ENCODE results near the gene AHNAK2.

DNA sequence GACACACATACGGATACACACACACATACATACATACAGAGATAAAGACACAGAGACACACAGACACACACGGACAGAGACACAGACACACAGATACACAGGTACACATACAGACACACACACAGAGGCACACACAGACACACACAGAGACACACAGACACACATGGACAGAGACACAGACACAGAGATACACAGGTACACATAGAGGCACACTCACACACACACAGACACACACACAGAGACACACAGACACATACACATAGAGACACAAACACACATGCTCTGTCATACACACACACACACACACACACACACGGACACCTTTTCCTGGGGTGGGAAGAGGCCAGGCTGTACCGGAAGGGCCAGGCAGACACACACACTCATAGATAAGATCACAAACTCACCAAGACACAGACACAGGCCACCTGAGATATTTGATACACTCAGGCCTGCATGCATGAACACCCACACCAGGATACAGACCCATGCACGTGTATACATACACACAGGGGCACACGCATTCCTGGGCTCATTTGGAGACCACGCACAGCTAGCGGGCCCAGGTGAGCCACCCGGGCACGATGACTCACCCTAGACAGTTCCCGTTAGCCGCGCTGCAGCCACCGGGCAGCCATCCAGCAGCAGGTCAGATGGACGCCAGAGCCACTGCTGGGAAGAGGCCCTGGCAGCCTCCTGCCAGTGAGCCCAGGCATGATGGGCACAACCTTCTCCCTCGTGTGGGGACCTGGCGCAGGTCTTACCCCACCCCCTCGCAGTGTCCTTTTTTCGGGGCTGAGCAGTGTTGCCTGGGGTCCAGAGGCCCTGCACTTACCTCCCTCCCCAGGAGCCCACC is 1.8 kb upstream of the AHNAK2 start:
- TF ChIP-seq ARNTL (CRISPR knock-in tag; IDR thresholded peaks at IDR 0.05; ENCODE audit: borderline replicate concordance, low read depth) (no peak), SNAI2 (CRISPR knock-in tag; IDR thresholded peaks at IDR 0.05) (no peak), ZFP30 (CRISPR knock-in tag; IDR thresholded peaks at IDR 0.05) (no peak), ZFP3 (CRISPR knock-in tag; IDR thresholded peaks at IDR 0.05) (no peak)
- TF ChIP-seq, protein P1, sequence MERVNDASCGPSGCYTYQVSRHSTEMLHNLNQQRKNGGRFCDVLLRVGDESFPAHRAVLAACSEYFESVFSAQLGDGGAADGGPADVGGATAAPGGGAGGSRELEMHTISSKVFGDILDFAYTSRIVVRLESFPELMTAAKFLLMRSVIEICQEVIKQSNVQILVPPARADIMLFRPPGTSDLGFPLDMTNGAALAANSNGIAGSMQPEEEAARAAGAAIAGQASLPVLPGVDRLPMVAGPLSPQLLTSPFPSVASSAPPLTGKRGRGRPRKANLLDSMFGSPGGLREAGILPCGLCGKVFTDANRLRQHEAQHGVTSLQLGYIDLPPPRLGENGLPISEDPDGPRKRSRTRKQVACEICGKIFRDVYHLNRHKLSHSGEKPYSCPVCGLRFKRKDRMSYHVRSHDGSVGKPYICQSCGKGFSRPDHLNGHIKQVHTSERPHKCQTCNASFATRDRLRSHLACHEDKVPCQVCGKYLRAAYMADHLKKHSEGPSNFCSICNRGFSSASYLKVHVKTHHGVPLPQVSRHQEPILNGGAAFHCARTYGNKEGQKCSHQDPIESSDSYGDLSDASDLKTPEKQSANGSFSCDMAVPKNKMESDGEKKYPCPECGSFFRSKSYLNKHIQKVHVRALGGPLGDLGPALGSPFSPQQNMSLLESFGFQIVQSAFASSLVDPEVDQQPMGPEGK (CRISPR knock-in tag; IDR thresholded peaks at IDR 0.05; ENCODE audit: borderline replicate concordance): no peak

Data from SK-N-SH treated with all-trans-retinoic acid at 6 μM for 48 hours (cell line).